K562 (cell line): Measurements from ENCODE around the gene PNMT. TPM values are rescaled to one million over a fixed set of nuclear protein-coding genes. Genes with fewer than 3 reads are reported as not detected.

Source experiments
- CBX3 ChIP-seq, 2 experiments: IDR thresholded peaks; 1 replicate in 1 of 2; 2 replicates in 1 of 2; pipeline ENCODE4 v1.6.1; 2012; ENCODE audit warnings: inconsistent platforms in 2 of 2, low read length in 2 of 2, borderline replicate concordance in 1 of 2, control low read depth in 1 of 2
- DACH1 ChIP-seq: fragments of 450-650 bp; IDR thresholded peaks from 2 replicates; pipeline ENCODE4 v1.6.1; 2018; ENCODE audit not compliant: partially characterized antibody
- DNMT1 ChIP-seq: fragments of 450-650 bp; IDR thresholded peaks from 2 replicates; pipeline ENCODE4 v1.6.1; 2016; ENCODE audit warnings: antibody characterized with exemption, mild to moderate bottlenecking
- FOXA3 ChIP-seq, 2 experiments: fragments of 450-650 bp in 1 of 2; sonication (generic) in 1 of 2; formaldehyde crosslinking; IDR thresholded peaks in 1 of 2; conservative IDR thresholded peaks in 1 of 2; 2 replicates each; pipeline versions ENCODE4 v1.4.0 to v1.8.0; 2020 to 2022; ENCODE audit warnings: mild to moderate bottlenecking in 2 of 2, missing genetic modification reagents in 1 of 2
- FOXK1 ChIP-seq: sonication (generic); formaldehyde crosslinking; IDR thresholded peaks from 2 replicates; pipeline ENCODE4 v1.8.0; 2022; ENCODE audit warnings: missing genetic modification reagents, mild to moderate bottlenecking, borderline replicate concordance
- KAT8 ChIP-seq: fragments of 450-650 bp; IDR thresholded peaks from 2 replicates; pipeline ENCODE4 v1.6.1; 2016; ENCODE audit warnings: low read depth, mild to moderate bottlenecking
- KDM1A ChIP-seq, 2 experiments: fragments of 450-650 bp; IDR thresholded peaks; 2 replicates each; pipeline ENCODE4 v1.6.1; 2016; ENCODE audit warnings: mild to moderate bottlenecking in 2 of 2
- NFRKB ChIP-seq: fragments of 450-650 bp; IDR thresholded peaks from 2 replicates; pipeline ENCODE4 v1.6.1; 2016; ENCODE audit warnings: low read depth
- NKRF ChIP-seq: fragments of 450-650 bp; IDR thresholded peaks from 2 replicates; pipeline ENCODE4 v1.6.1; 2016; ENCODE audit warnings: borderline replicate concordance
- POLR2A ChIP-seq: fragments of 450-650 bp; conservative IDR thresholded peaks from 2 replicates; pipeline ENCODE4 v1.6.1; 2016
- SIX5 ChIP-seq, 2 experiments: IDR thresholded peaks; 2 replicates each; pipeline ENCODE4 v1.6.1; 2011; ENCODE audit warnings: low read length in 2 of 2, borderline replicate concordance in 1 of 2, low read depth in 1 of 2, mild to moderate bottlenecking in 1 of 2, moderate library complexity in 1 of 2; ENCODE audit not compliant: insufficient read depth in 1 of 2
- SNIP1 ChIP-seq: fragments of 450-650 bp; IDR thresholded peaks from 2 replicates; pipeline ENCODE4 v1.7.1; 2017; ENCODE audit warnings: low read depth, mild to moderate bottlenecking
- SP1 ChIP-seq: sonication (generic); formaldehyde crosslinking; IDR thresholded peaks from 2 replicates; pipeline ENCODE4 v1.8.1; 2022; ENCODE audit warnings: mild to moderate bottlenecking, missing genetic modification reagents
- ZBTB9 ChIP-seq: fragments of 450-650 bp; formaldehyde crosslinking; IDR thresholded peaks from 2 replicates; pipeline ENCODE4 v1.4.0; 2020; ENCODE audit warnings: mild to moderate bottlenecking, moderate library complexity
- ZNF140 ChIP-seq: fragments of 250-450 bp; sonication (Bioruptor Pico); IDR thresholded peaks from 2 replicates; pipeline ENCODE4 v1.8.0; 2021; ENCODE audit warnings: moderate library complexity, mild to moderate bottlenecking, inconsistent platforms
- ZNF347 ChIP-seq: fragments of 450-650 bp; formaldehyde crosslinking; IDR thresholded peaks from 2 replicates; pipeline ENCODE4 v1.4.0; 2020; ENCODE audit warnings: low read depth, mild to moderate bottlenecking, moderate library complexity
- ZNF76 ChIP-seq: fragments of 250-450 bp; sonication (Bioruptor Pico); IDR thresholded peaks from 2 replicates; pipeline ENCODE4 v1.4.0; 2020; ENCODE audit warnings: mild to moderate bottlenecking, moderate library complexity, borderline replicate concordance
- polyA plus RNA-seq, 8 experiments: library from polyadenylated mRNA; depleted of rRNA in 4 of 8; stranded (reverse) in 5 of 8; unstranded in 3 of 8; fragments of >200 nt; fragmentation: Nextera tagmentation in 2 of 8; fragmentation: Illumina TruSeq in 1 of 8; extraction: Ambion mirVana in 2 of 8; extraction: Trizol in 1 of 8; gene quantifications; 2 replicates each; pipeline versions ENCODE4 v1.2.1 to v1.2.3, GENCODE V29; 2011 to 2014; ENCODE audit warnings: inconsistent platforms in 1 of 8, missing spikeins in 1 of 8
- total RNA-seq, 7 experiments: library from RNA; depleted of rRNA in 6 of 7; stranded (reverse); fragments of >200 nt in 6 of 7; fragmentation: Illumina TruSeq in 2 of 7; extraction: Trizol in 2 of 7; gene quantifications; 2 replicates each; pipeline versions ENCODE4 v1.2.1 to v1.2.3, GENCODE V29; 2011 to 2021; ENCODE audit warnings: low replicate concordance in 1 of 7
- TF ChIP-seq, protein P1 (sequence below): sonication (generic); formaldehyde crosslinking; IDR thresholded peaks from 2 replicates; pipeline ENCODE4 v1.8.1; 2023; ENCODE audit warnings: mild to moderate bottlenecking, missing genetic modification reagents
- TF ChIP-seq, protein P2 (sequence below), 2 experiments: IDR thresholded peaks in 1 of 2; conservative IDR thresholded peaks in 1 of 2; 2 replicates each; pipeline ENCODE4 v1.6.1; 2016; ENCODE audit warnings: low read depth in 2 of 2, mild to moderate bottlenecking in 1 of 2, missing compliant biosample characterization in 1 of 2, missing genetic modification characterization in 1 of 2, moderate library complexity in 1 of 2

PNMT gene
- total and polyA plus RNA-seq, 9 of the 15 experiments (the other 6 are each of a cell fraction or from before 2014, with no cell fraction given) = 0.55 to 18.1 (median 5.8) TPM

- 0 out of 2 replicates have a peak, but pooled peaks have one; percentile 22 for TF ChIP-seq NFRKB
- no peak for TF ChIP-seq ZNF76 (CRISPR knock-in tag)
- TF ChIP-seq ZBTB9 (CRISPR knock-in tag) = peak; percentile 40; the same call in 1 of the 2 replicates
- no peak for TF ChIP-seq ZNF140 (CRISPR knock-in tag)
- TF ChIP-seq, protein P1, sequence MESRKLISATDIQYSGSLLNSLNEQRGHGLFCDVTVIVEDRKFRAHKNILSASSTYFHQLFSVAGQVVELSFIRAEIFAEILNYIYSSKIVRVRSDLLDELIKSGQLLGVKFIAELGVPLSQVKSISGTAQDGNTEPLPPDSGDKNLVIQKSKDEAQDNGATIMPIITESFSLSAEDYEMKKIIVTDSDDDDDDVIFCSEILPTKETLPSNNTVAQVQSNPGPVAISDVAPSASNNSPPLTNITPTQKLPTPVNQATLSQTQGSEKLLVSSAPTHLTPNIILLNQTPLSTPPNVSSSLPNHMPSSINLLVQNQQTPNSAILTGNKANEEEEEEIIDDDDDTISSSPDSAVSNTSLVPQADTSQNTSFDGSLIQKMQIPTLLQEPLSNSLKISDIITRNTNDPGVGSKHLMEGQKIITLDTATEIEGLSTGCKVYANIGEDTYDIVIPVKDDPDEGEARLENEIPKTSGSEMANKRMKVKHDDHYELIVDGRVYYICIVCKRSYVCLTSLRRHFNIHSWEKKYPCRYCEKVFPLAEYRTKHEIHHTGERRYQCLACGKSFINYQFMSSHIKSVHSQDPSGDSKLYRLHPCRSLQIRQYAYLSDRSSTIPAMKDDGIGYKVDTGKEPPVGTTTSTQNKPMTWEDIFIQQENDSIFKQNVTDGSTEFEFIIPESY = no peak
- TF ChIP-seq SIX5 (IDR thresholded peaks at IDR 0.05; ENCODE audit: borderline replicate concordance in 1 of 2, insufficient read depth in 1 of 2, low read depth in 1 of 2, low read length in 2 of 2) = peak in 1 of 2 experiments; percentile 39; a peak in 1 of 4 replicates
- TF ChIP-seq ZNF347 (CRISPR knock-in tag) = no peak
- TF ChIP-seq NKRF = peak; percentile 26; the same call in 1 of the 2 replicates
- TF ChIP-seq DACH1 = no peak
- no peak for TF ChIP-seq KDM1A (IDR thresholded peaks at IDR 0.05)
- TF ChIP-seq KAT8 = no peak
- no peak for TF ChIP-seq SNIP1
- TF ChIP-seq FOXK1 (CRISPR knock-in tag) = no peak
- 0 out of 3 replicates have a peak, but pooled peaks of 1 of the 2 experiments have one; percentile 53 for TF ChIP-seq CBX3 (IDR thresholded peaks at IDR 0.05; ENCODE audit: borderline replicate concordance in 1 of 2, low read length in 2 of 2)
- TF ChIP-seq DNMT1 = no peak
- TF ChIP-seq, protein P2, sequence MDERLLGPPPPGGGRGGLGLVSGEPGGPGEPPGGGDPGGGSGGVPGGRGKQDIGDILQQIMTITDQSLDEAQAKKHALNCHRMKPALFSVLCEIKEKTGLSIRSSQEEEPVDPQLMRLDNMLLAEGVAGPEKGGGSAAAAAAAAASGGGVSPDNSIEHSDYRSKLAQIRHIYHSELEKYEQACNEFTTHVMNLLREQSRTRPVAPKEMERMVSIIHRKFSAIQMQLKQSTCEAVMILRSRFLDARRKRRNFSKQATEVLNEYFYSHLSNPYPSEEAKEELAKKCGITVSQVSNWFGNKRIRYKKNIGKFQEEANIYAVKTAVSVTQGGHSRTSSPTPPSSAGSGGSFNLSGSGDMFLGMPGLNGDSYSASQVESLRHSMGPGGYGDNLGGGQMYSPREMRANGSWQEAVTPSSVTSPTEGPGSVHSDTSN (CRISPR knock-in tag; IDR thresholded peaks at IDR 0.05; ENCODE audit: low read depth) = no peak
- TF ChIP-seq, protein P2 (tag; conservative IDR thresholded peaks at IDR 0.05; ENCODE audit: low read depth) = no peak
- no peak for TF ChIP-seq FOXA3 (CRISPR knock-in tag; conservative IDR thresholded peaks at IDR 0.05 in 1 of 2, IDR thresholded peaks at IDR 0.05 in 1 of 2)
- peak; percentile 60; the same call in 1 of the 2 replicates for TF ChIP-seq SP1 (CRISPR knock-in tag)
- TF ChIP-seq POLR2A = peak; percentile 87
Observed at GRCh38 chr17:39636927-39637736, 31.1 kb upstream of the PNMT start, which contains the start of gene STARD3 (continued).
